Measurements from ENCODE around the gene PAFAH1B1. TPM values are rescaled to one million over a fixed set of nuclear protein-coding genes. Genes with fewer than 3 reads are reported as not detected.
A peak's percentile ranks its signal among the peaks of the same experiment; 100 is the strongest.
"Not testable (repeated sequence)": the region's sequence is repeated elsewhere in the genome, so short reads cannot be mapped to it uniquely, and the experiment has no call there.

Gene PAFAH1B1
- total RNA-seq, 1 experiment from 2014 or later = 128 TPM

- DNase-seq (ENCODE audit: low read depth) = no peak
These were observed 1.5 kb downstream of the PAFAH1B1 start for GRCh38 chr17:2594722-2595599.

DNA sequence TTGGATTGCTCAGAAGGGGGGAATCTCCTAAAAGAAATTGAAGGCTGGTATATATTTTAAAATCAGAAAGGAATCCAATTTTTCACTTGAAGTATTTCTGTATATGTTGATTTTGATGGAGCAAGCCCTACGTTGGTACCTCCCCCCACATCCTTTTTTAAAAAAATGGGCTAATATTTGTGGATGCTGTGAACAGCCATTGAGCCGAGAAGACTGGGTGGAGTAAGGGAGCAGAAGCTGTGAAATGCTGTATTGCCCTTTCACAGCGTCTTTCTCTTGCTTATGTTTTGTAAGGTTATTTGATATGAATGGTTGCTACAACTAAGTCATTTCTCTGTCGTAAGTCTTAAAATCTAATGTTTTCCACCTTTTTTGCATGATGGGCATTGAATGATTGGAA lies 2.3 kb downstream of the PAFAH1B1 start:
- no peak for DNase-seq (ENCODE audit: low read depth)

GRCh38 chr17:2598166-2598565 lies 4.7 kb downstream of the PAFAH1B1 start:
- peak; percentile 39 for DNase-seq (ENCODE audit: low read depth)

- DNase-seq (ENCODE audit: low read depth) = no peak
These were observed 9.2 kb downstream of the PAFAH1B1 start for GRCh38 chr17:2602597-2603017.

GRCh38 chr17:2608350-2608913 lies 15.0 kb downstream of the PAFAH1B1 start:
- DNase-seq (ENCODE audit: low read depth) = no peak

GRCh38 chr17:2609091-2609490 lies 15.6 kb downstream of the PAFAH1B1 start:
- no peak for DNase-seq (ENCODE audit: low read depth)

DNA sequence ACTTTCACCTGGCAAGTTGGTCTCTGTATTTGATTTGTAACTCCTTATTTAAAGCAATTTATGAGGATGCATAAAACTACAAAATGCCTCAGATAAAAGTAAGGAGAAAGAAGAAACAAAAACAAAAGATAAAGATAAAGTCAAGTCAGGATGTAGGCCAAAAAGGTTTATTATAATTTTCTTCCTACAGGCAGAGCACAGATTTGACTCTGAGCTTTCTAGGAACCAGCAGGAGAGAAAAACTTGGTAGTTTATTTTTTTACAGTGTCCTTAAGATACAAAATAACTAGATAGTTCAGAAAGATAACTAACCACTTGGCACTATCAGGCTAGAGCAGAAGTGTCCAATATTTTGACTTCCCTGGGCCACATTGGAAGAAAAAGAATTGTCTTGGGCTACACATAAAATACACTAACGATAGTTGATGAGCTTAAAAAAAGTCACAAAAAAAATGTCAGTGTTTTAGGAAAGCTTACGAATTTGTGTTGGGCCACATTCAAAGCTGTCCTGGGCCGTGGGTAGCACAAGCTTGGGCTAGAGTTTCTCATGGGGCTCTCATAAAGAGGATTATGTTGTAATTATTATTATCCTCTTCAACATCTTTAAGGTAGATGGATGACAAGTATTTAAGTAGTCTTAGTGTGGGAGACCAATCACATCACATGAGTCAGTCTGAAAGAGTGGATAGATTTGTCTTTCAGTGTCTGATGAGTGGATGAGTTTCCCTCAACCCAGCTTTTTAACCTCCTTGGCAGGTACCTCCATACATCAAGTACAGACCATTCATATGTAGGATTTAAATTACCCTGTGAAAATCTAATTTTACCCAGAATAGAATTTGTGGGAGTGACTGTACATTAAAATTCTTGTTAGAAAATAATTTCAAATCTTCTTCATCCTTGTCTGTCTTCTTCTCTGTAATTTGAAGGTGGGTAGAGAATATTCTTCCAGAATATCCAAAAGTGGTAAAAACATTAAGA lies 17.0 kb downstream of the PAFAH1B1 start:
- no peak for DNase-seq (ENCODE audit: low read depth)

- no peak for DNase-seq (ENCODE audit: low read depth)
These were observed 18.2 kb downstream of the PAFAH1B1 start for GRCh38 chr17:2611627-2612026.

GRCh38 chr17:2612630-2613029 lies 19.2 kb downstream of the PAFAH1B1 start:
- no peak for DNase-seq (ENCODE audit: low read depth)

DNA sequence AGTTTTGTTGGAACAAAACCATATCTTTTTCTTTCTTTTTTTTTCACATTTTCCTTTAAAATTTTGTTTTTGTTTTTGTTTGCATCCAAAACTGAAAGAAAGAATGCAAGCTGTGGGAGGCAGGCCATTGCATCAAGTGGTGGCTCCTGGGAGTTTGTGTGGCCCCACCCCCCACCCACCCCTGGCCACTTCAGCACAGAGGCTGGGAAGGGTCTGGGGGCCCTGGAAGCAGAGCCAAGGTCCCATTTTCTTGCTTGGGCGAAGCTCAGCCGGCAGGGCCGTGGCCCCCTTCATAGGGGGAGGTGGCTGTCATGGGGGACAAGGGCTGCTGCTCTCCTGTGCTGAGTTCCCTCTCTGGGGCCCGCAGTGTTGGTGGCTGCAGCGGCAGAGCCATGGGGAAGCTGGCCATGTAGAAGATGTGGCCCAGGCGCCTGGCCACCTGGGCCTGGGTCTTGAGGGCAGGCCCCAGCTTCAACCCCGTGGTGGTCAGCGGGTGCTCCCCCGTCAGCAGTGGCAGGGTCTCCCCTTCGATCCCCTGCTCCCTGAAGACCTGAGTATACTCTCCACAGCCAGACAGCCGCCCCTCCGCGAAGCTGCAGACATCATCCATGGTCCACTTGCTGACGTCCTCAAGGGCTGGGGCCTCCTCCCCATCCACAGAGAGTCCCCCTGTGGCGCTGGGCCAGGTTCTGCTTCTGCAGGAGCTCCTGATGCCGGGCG lies 19.8 kb downstream of the PAFAH1B1 start:
- no peak for DNase-seq (ENCODE audit: low read depth)

GRCh38 chr17:2615882-2616281 lies 22.4 kb downstream of the PAFAH1B1 start:
- DNase-seq (ENCODE audit: low read depth) = no peak

DNA sequence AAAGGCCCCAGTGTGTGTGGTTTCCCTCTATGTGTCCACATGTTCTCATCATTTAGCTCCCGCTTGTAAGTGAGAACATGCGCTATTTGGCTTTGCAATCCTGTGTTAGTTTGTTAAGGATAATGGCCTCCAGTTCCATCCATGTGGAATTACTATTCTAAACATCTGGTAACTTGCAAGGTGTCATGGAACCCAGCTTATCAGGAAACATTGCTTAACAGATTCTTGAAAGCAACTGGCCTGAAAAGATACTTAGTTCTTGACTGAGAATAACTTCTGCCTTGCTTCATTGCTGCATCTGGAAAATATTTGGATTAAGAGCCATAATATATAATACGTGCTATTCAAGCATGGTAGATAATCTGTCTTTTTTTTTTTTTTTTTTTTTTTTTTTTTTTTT lies 27.8 kb downstream of the PAFAH1B1 start:
- no peak for DNase-seq (ENCODE audit: low read depth)

DNA sequence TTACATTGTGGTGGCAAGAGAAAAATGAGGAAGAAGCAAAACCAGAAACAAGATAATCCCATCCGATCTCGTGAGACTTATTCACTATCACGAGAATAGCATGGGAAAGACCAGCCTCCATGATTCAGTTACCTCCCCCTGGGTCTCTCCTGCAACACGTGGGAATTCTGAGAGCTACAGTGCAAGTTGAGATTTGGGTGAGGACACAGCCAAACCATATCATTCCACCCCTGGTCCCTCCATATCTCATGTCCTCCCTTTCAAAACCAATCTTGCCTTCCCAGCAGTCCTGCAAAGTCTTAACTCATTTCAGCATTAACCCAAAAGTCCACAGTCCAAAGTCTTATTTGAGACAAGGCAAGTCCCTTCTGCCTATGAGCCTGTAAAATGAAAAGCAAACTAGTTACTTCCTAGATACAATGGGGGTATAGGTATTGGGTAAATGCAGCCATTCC lies 28.5 kb downstream of the PAFAH1B1 start:
- not testable (repeated sequence) for DNase-seq (ENCODE audit: low read depth)

DNA sequence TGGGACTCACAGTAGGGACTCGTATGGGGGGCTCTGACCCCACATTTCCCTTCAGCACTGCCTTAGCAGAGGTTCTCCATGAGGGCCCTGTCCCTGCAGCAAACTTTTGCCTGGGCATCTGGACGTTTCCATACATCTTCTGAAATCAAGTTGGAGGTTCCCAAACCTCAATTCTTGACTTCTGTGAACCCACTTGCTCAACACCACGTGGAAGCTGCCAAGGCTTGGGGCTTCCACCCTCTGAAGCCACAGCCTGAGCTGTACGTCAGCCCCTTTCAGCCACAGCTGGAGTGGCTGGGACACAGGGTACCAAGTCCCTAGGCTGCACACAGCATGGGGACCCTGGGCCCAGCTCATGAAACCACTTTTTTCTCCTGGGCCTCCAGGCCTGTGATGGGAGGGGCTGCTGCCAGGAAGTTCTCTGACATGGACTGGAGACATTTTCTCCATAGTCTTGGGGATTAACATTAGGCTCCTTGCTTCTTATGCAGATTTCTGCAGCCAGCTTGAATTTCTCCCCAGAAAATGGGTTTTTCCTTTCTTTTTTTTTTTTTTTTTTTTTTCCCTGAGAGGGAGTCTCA lies 29.4 kb downstream of the PAFAH1B1 start:
- not testable (repeated sequence) for DNase-seq (ENCODE audit: low read depth)

DNA sequence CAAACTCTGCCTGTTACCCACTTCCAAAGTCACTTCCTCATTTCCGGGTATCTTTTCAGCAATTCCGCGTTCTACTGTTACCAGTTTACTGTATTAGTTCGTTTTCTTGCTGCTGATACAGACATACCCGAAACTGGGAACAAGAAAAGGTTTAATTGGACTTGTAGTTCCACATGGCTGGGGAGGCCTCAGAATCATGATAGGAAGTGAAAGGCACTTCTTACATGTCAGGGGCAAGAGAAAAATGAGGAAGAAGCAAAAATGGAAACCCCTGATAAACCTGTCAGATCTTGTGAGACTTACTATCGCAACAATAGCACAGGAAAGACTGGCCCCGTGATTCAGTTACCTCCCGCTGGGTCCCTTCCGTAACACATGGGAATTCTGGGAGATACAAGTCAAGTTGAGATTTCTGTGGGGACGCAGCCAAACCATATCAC lies 30.9 kb downstream of the PAFAH1B1 start:
- no peak for DNase-seq (ENCODE audit: low read depth)

GRCh38 chr17:2626626-2627219 lies 33.3 kb downstream of the PAFAH1B1 start:
- not testable (repeated sequence) for DNase-seq (ENCODE audit: low read depth)

DNA sequence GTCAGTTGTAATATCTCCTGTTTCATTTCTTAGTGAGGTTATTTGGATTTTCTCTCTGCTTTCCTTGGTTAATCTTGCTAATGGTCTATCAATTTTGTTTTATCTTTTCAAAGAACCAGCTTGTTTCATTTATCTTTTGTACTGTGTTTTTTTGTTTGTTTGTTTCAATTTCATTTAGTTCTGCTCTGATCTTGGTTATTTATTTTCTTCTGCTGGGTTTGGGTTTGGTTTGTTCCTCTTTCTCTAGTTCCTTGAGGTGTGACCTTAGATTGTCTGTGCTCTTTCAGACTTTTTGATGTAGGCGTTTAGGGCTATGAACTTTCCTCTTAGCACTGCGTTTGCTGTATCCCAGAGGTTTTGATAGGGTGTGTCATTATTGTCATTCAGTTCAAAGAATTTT lies 35.5 kb downstream of the PAFAH1B1 start:
- DNase-seq (ENCODE audit: low read depth) = not testable (repeated sequence)

DNA sequence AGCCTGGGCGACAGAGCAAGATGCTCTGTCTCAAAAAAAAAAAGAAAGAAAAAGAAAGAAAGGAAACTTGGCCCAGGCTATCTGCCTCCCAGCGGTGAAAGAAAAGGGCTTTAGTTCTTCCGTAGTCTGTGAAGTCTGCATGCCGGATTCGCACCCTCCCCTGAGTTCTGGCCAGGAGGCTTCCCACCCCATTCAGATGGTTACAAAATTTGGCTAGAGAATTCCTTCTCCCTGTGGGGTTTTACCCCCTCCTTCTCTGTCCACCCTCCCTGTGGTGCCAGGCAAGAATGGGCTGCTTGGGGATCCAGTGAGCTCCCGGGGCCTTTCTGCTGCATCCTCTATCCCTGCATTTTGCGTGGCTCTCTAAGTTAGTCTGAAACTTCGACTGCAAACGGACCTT lies 37.8 kb downstream of the PAFAH1B1 start:
- no peak for DNase-seq (ENCODE audit: low read depth)

DNA sequence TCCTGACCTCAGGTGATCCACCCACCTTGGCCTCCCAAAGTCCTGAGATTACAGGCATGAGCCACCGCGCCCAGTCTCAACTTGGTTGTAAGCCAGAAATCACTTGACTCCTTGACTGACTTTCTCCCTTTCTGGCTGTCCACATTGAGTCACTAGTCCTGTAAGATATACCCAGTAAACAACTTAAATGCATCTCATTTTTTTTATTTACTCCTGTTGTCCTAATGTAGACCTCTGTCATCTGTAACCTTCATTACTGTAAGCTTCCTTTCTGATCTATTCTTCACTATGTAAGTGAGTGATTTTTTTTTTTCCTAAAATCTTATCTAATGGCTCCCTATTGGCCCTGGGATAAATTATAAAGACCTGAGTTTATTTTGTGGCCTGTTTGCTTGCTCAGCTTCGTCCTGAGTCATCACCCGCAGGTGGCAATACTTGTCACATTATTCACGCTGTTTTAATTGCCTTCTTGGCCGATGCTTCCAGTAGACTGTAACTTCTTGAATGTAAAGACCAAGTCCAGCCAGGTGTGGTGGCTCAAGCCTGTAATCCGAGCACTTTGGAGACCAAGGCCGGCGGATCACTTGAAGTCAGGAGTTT lies 41.0 kb downstream of the PAFAH1B1 start:
- DNase-seq (ENCODE audit: low read depth) = peak; percentile 87

DNA sequence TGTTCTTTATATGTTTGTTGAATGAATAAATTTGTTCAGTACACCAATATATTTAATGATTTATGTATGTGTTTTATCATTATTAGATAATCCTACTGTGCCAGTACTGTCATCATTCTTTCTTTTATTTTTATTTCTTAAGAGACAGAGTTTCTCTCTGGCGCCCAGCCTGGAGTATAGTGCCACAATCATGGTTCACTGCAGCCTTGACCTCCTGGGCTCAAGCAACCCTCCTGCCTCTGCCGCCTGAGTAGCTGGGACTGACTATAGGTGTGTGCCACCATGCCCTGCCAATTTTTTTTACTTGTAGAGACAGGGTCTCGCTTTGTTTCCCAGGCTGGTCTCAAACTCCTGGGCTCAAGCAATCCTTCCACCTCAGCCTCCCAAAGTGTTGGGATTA lies 41.8 kb downstream of the PAFAH1B1 start:
- no peak for DNase-seq (ENCODE audit: low read depth)
